Non-pigmented ciliary epithelial cell (primary cell): ENCODE measurements around the gene OPCML.

ENCODE experiments used
- DNase-seq: peaks from one replicate; pipeline ENCODE4 v3.0.0-alpha.2; 2010; ENCODE audit warnings: low read depth

OPCML gene

DNA sequence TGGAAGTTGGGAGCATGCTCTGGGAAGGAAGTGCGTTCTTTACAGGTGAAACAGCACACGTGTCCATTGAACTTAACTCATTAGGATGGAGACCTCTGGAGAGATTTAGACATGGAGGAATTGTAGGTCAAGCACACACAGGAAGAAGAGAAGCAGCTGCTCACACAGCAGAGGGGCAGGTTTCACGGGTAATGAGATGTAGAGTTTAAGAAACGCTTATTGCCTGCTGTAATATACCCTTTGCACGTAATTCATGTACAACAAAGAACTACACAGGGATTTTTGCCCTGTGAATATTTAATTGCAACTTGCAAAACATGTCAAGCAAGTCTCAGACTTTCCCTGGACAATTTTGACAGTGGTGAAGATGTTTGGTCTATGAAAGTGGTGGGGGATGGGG is 508.0 kb downstream of the OPCML start:
- DNase-seq = no peak

DNA sequence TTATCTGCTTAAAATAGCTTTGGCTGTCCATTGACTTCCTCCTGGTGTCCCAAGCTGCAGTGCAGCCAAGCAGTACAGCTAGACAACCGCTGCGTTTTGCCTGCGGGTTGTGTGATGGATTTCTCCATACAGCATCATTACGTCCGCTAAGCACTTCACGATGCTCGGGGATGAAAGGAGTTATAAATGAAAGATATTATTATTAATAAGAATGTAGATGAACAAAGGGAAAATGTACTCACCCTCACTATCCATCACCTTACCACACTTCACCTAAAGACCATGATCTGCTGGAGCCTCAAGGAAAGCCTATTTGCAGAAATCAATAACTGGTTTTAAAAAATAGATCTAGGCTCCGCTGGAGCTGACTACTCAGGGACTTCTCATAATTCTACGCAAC is 509.1 kb downstream of the OPCML start:
- DNase-seq = no peak

DNA sequence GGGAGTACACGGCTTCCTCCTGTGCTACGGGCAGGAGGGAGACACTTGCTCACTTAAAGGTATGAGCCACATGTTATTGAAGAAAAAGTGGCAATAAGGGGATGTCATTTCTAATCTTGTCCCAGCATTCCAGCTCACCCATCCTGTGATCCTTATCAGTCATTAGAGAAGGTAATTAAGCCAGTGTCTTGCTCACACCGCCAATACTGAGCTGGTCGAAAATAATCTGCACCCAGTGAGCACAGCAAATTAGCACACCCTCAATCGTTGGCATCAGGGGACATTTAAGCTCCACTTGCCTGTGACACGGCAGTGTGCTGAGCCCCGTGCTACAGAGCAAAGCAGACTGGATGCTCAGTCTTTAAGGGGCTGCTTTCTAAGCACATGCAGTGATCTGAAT is 510.7 kb downstream of the OPCML start:
- DNase-seq = no peak

DNA sequence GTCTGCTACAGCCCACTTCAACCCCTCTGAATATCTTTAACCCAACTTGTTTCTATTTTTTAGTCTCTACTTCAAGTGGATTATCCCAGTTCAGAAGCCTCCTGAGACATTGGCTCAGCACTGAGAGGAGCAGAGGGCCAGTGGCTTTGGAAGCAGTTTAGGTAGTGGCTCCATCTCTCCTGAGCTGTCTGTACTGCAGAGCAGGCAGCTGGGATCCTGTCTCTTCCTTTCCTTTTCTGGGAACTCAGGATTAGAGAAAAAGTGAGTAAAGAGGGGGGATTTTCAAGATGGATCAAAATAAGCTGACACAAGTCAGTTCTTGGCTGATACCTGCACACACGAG is 512.0 kb downstream of the OPCML start:
- DNase-seq = no peak

DNA sequence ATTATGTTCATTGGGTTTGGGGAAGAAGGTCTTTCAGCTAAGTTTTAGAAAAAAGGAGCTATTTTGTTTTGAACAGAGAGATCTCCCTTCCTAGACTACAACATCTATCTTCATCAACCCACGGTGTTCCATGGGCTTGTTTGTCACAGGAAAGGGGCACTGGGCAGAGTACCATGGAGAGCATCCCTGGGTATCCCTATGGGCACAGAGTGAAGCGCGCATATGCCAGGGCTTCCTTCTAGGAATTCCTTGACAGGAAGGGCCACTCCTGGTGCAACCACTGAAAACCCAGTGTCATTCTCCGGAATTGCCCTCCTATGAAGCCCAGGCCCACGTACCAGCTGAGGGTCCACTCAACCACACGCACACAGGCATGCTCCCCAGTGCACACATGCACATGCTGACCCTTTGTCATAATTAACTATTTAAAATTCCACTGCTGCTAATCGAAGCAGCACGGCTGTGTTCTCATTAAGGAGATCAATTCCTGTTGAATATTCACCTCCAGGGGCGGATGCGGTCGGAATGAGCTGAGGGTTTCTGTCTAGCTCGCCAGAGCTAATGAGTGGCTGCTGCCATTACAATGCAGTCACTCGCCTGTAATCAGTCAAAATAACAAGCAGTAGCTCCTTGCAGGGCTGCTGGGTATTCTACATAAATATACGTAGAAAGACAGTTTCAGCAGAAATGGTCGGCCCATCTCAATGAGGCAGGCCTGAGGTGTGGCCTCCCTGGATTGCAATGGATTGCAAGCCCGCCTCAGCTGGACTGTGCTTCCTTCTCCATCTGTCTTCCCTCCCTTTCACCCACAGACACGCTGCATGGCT is 512.5 kb downstream of the OPCML start:
- DNase-seq = no peak

DNA sequence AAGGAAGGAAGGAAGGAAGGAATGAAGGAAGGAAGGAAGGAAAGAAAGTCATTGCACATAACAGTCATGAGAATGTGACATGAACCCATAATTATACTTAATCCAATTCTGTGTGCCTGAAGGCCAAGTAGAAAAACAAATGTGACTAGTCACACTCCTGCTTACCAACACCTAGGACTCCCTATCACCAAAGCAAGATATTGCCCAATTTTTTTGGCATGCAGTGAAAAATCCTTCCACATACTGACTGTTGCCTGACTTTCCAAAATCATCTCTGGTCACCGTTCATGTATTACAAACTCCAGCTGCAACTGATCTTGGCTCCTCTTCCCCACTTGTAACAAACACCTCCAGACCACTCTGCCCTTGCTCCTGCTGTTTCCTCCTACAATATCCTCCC is 516.8 kb downstream of the OPCML start:
- DNase-seq = no peak

DNA sequence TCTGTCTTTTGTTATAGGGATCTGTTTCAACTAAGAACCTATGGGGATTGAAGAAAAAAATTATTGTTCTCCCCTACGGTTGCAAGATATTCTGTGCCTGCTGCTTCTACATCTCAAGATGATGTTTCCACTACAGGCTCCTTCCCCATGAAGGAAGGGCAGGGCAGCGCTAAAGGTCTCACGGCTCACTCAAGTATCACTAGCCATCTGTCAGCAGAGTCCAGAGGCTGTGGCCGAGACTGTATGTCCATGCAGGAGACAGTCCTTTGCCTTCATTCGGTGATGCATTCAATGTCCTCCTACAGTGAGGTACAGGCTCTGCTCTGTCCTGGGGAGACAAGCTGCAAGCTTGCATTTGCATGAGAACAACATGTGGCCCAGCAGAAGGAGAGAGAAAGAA is 518.0 kb downstream of the OPCML start:
- DNase-seq = no peak

DNA sequence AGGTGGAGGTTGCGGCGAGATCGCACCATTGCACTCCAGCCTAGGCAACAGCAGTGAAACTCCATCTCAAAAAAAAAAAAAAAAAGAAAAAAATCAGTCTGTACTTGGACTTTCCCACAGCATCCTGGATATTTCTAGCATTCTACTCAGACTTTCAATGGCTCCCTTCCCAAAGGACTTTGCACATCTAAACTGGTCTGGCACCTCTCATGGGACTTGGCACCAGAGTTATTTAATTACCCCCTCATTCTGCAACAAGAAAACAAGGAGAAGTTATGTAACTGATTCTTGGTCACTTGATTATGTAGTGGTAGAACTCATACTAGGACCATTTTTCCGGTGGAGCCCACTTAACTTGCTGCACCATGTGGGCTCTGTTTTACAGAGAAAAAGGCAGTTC is 519.5 kb downstream of the OPCML start:
- DNase-seq = no peak

DNA sequence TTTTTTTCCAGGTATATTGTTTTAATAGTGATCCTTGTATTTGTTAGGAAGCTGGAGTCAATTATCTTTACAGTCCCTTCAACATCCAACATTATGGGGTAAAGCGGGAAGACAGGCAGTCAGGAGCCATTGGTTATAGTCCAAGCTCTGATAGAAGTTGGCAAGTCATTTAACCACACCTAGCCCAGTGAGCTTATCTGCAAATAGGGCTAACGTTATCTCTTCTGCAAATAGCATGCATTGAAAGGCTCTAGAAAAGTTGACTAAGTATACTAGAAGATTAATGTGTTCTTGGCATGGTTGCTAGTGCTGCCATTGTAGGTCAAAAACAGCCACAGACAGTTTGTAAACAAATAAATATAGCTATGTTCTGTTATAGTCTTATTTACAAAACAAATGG is 520.7 kb downstream of the OPCML start:
- no peak for DNase-seq

DNA sequence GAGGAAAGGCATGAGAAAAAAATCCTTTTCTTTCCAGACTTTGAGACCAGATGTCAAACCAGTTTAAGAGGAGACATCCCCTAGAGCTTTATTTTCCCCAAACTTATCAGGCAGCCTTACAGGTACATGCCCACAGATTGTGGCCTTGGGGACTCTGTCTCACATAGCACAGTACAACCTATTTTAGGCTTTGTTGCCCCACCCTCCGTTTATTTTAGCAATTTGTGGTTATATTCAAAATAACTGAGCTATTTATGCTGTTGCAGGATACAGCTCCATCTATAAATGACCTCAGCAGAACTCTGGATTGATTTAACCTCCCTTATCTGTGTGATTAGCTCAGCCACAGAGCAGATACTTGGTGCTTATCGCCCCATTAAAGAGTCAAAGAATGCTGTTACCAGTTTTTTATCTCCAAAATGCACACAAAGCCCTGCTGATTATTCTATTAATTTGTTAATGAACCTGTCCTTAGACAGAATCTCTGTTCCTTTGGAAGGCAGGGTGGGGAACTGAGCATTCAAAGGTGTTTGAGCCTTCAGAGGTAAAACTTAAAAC is 525.2 kb downstream of the OPCML start:
- DNase-seq = no peak

DNA sequence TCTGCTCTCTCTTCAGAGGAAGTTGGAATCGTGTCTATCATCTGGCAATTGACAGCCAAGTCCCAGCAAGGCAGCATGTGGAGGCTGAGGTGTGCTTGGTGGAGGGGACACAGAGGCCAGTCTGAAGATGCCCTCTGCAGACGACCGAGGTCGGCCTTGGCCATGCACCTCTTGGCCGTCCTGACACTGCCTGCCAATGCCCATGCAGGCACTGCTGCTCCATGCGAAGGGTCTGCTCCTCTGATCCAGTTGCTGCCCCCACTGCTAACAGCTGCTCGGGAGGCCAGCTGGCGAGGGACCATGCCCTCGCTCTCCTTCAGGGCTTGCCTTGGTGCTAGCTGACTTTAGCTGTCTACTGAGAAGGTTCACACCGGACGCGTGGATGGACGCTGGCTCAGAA is 527.9 kb downstream of the OPCML start:
- DNase-seq = no peak

DNA sequence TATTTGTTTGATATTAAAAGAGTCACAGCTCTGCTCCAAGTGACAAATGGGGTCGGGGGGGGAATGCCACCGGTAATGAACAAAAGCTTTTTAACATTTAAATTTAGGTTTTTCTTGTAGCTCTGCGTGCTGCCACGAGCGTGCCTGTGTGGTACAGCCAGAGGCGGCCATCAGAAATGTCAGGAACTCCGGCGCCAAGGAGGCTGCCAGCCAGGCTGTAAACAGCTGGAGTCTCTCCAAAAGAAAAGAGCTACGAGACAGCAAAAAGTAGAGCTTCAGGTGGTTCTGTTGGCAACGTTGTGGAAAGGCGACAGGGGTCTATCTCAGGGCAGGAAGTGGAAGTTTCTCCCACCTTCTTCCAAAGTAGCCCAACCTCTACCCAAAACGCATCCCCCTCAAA is 532.8 kb downstream of the OPCML start:
- no peak for DNase-seq

DNA sequence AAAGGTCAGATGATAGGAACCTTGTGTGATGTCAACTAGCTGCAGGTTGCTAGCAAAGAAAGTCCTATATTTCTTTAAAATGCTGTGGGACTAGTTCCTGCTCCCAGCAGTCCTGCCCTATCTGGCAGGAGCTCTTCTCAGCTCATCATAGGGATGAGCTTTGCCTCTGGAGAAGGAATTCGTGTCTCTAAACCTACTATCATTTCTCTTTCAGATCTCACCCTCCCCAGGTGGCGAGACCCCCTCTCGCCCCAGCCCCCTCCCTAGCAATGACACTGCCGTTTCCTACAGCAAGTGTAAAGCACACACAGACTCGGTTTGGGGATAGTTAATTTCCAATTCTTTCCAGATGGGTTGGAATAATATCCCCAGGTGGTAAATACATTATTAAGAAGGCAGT is 533.3 kb downstream of the OPCML start:
- no peak for DNase-seq

DNA sequence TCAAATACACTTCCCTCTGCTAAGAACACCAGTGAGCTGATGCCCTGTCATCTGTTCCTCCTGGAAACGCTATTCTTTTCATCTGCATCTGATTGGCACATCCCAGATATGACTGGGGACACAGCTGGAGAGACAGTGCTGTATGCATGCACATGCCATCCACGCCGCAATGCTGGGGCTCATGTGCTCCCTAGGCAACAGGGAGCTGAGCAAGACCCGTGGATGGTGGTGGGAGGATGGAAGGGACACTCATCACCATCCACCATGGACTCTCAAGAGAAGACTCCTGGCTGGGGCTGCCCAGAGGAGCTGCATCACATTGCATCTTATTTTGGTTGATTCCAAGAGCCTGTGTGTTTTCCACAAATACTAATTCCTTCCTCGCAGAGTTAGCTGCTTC is 534.9 kb downstream of the OPCML start:
- no peak for DNase-seq

DNA sequence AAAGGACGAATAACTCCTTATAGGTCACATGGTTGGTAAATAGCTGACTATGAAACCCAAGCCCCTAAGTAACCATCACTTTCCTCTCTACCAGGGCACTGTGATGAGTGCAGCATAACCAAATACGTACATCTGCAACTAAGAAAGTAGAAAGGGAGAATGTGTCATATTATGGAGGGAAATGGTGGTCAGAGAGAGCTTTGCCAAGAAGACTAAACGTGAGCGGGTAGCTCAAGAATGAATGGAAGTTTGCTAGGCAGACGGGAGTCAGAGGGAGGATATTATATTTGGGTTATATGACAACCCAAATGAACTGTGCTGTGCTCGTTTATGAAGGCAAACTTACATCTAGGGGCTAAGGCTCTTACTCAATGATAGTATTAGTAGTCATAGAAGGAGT is 537.3 kb downstream of the OPCML start:
- DNase-seq = no peak

DNA sequence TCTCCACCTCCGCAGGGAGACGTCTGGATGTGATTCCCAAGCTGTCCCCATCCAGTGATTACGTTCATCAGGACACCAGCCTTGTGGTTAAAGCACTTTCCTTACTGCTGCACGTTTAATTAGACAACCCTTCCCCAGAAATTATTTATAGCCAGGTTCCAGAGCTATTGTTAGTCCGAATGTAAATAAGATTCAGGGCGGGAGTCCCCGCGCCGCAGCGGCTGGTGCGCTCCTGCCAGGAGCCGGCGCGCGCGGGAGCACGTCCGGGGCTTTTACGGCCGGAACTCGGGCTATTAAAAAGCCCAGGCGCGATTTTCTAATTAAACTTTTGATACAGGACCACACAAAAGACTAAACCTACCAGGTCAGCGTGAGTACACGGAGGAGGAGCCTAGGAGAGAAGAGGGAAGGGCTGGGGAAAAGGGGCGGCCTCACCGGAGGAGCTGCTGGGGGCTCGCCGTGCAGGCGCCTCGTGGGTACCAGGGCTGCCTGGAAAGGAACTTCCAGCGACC is 538.3 kb downstream of the OPCML start:
- DNase-seq = no peak

DNA sequence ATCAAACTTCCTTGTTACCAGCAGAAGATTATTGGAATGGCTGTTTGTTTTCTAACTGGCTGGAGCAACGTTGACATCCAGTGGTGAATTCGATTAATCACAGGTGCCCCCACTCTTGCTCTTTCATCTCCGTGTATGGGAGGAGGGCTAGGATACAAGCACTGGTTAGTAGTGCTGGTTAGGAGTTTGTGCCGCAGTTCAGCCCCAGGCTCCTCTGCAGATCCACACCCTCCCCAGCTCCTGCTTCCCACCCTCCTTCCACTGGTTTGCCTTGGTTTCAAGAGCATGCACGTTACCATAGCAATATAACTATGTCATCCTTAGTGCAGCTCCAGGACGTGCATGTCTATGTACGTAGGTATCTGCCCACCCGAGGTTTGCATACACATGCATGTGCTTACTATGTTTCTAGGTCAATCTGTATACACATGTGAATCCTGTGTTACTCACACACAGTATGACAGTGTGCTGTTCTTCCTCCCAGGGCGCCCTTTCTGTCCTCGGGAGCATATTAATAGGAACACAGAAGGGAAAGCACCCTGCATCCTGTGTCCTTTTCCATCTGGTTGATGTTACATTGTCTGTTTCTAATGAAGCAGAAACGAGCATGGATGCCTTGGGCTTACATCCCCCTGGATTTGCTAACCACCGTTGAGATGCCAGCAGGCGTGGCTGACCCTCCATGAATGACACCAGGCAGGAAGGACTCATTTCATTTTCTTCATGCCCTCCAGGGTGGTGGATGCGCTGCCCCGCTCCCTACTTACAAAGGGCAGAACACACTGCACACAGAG is 539.3 kb downstream of the OPCML start:
- peak; percentile 6 for DNase-seq

DNA sequence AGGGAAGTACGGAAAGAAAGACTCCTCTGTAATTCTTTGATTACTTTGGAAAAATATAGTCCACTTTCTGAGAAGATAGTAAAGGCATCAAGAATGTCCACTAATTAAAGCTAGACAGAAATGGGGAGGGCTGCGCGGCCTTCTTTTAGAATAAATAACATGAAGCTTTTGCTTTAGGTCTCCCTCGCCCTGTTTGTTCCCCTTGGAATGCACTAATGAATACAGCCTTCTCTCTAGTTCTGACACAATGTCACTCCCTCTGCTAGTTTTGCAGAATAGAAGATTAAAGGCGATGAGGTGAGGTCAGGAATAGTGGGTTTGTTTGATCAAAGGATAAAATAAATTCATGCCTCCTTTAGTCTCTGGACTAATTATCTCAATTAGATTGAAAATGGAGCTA is 543.9 kb downstream of the OPCML start:
- DNase-seq = no peak

DNA sequence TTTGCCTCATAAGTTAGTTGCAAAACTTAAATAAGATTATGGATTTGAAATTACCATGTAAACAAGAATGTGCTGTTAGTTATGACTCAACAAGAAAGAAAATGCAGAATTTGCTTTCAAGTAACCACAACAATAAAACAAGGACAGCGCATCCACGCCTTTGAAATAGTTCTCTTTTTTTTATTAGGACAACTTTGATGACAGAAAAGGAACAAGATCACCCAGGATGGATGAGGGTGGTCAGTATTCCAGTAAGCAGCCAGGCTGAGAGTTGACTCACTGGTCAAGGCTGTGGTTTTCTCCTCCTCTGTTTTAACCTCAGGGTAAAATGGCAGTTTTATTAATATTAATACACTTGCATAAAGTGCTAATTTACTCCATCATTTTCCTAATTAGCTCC is 544.4 kb downstream of the OPCML start:
- DNase-seq = no peak

DNA sequence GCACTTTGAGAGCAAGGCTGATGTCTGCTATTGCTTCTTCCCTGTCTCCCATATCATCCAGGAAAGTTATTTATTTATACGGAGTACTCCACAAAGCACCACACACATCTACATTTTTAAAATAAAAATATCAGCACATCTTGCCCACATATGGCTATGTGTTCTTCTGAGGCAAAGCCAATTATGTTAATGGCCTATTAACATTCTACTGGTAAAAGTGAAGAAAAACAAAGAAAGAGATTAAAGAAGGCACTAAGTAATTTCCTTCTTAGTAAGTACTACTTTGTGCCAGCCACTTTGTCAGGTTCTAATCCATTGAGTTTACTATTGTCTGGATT is 548.7 kb downstream of the OPCML start:
- no peak for DNase-seq

DNA sequence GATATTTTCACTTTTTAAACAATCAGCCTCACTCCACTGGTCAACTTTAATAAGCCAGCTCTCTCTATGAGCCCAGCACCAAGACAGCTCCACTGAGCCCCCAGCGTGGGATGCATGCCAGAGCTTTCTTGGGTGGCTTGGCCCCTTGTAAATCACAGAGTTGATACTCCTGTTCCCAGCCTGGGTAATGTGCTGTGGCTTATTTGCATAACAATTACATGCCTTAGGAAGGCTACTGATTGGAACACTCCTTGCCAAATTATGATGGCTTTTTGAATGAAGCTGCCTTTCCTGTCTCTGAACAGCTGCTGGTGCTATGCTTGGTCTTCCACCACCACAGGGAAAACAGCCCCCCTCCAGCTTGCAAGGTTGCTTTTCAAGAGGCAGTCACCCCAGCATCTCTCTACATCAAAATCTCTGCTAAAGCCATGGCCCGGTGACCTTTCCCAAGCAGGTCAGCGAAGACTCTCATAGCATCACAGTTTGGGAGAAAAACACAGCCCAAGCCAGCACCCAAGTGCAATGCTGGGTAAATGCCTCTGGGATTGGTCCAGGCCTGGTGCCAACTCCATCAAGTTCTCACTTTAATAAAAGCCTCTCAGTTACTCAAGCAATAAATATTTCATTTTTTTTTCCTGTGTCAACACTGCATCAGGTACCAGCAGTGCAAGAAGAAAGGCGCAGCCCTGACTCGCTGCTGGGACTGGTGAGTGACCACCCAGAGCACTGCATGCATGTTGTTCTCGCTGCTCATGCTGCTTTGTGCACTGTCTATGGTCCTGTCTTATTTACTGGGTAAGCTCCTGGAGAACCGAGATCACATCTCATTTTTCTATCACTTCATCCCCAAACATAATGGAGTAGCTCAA is 549.3 kb downstream of the OPCML start:
- DNase-seq = no peak
